H9 (cell line): ENCODE measurements around the gene PAQR9. TPM values are rescaled to one million over a fixed set of nuclear protein-coding genes. Genes with fewer than 3 reads are reported as not detected.

Experiments
- DNase-seq: peaks from one replicate; pipeline ENCODE4 v3.0.0-alpha.2; 2017
- H2AFZ ChIP-seq: one replicate; pipeline ENCODE4 v1.6.1; 2013; ENCODE audit warnings: mild to moderate bottlenecking, low read length, control low read depth, moderate library complexity
- H2AK5ac ChIP-seq: 2 replicates; pipeline ENCODE4 v1.6.1; 2013; ENCODE audit warnings: low read length, control low read depth, mixed read lengths; ENCODE audit not compliant: insufficient read length
- H2BK120ac ChIP-seq: one replicate; pipeline ENCODE4 v1.6.1; 2013; ENCODE audit warnings: low read depth, mild to moderate bottlenecking, low read length, control low read depth, inconsistent platforms; ENCODE audit not compliant: poor library complexity, severe bottlenecking
- H2BK12ac ChIP-seq: 2 replicates; pipeline ENCODE4 v1.6.1; 2013; ENCODE audit warnings: low read length, control low read depth, mixed read lengths, low read depth; ENCODE audit not compliant: insufficient read length
- H2BK15ac ChIP-seq: 2 replicates; pipeline ENCODE4 v1.6.1; 2013; ENCODE audit warnings: low read depth, low read length, control low read depth
- H2BK20ac ChIP-seq: one replicate; pipeline ENCODE4 v1.6.1; 2013; ENCODE audit warnings: low read depth, mild to moderate bottlenecking, low read length, control low read depth, inconsistent platforms; ENCODE audit not compliant: poor library complexity, severe bottlenecking
- H2BK5ac ChIP-seq: 2 replicates; pipeline ENCODE4 v1.6.1; 2013; ENCODE audit warnings: low read length, control low read depth, mixed read lengths; ENCODE audit not compliant: insufficient read length
- H3K14ac ChIP-seq: 2 replicates; pipeline ENCODE4 v1.6.1; 2013; ENCODE audit warnings: low read length, control low read depth; ENCODE audit not compliant: insufficient read depth
- H3K18ac ChIP-seq: 2 replicates; pipeline ENCODE4 v1.6.1; 2013; ENCODE audit warnings: low read depth, mild to moderate bottlenecking, mixed read lengths, low read length, control low read depth; ENCODE audit not compliant: insufficient read length
- H3K23ac ChIP-seq: 2 replicates; pipeline ENCODE4 v1.6.1; 2013; ENCODE audit warnings: low read length, control low read depth, mixed read lengths, low read depth; ENCODE audit not compliant: insufficient read length
- H3K23me2 ChIP-seq: 2 replicates; pipeline ENCODE4 v1.6.1; 2013; ENCODE audit warnings: low read depth, mild to moderate bottlenecking, mixed read lengths, low read length, control low read depth; ENCODE audit not compliant: insufficient read length, poor library complexity, severe bottlenecking
- H3K27ac ChIP-seq: 2 replicates; pipeline ENCODE4 v1.5.1; 2013; ENCODE audit warnings: low read length, control low read depth, mixed read lengths, low read depth; ENCODE audit not compliant: insufficient read length
- H3K27me3 ChIP-seq: 2 replicates; pipeline ENCODE4 v1.6.1; 2013; ENCODE audit warnings: low read length, control low read depth, inconsistent platforms; ENCODE audit not compliant: insufficient read depth
- H3K4ac ChIP-seq: 2 replicates; pipeline ENCODE4 v1.6.1; 2013; ENCODE audit warnings: low read depth, mild to moderate bottlenecking, control low read depth, inconsistent platforms, low read length, moderate library complexity
- H3K4me1 ChIP-seq: 2 replicates; pipeline ENCODE4 v1.6.1; 2013; ENCODE audit warnings: low read length, control low read depth, inconsistent platforms; ENCODE audit not compliant: insufficient read depth
- H3K4me2 ChIP-seq: 2 replicates; pipeline ENCODE4 v1.6.1; 2013; ENCODE audit warnings: low read length, control low read depth, mixed read lengths; ENCODE audit not compliant: insufficient read length, insufficient read depth
- H3K56ac ChIP-seq: 2 replicates; pipeline ENCODE4 v1.6.1; 2013; ENCODE audit warnings: low read depth, mild to moderate bottlenecking, mixed read lengths, low read length, control low read depth; ENCODE audit not compliant: insufficient read length
- H3K79me1 ChIP-seq: 2 replicates; pipeline ENCODE4 v1.6.1; 2013; ENCODE audit warnings: low read depth, mild to moderate bottlenecking, moderate library complexity, low read length, control low read depth, inconsistent platforms; ENCODE audit not compliant: insufficient read depth, poor library complexity, severe bottlenecking
- H3K79me2 ChIP-seq: 2 replicates; pipeline ENCODE4 v1.6.1; 2013; ENCODE audit warnings: low read length, control low read depth, inconsistent platforms; ENCODE audit not compliant: insufficient read depth
- H3K9ac ChIP-seq: 2 replicates; pipeline ENCODE4 v1.6.1; 2013; ENCODE audit warnings: low read length, control low read depth, mixed read lengths; ENCODE audit not compliant: insufficient read length; ENCODE audit errors: extremely low read depth
- H3K9me3 ChIP-seq: one replicate; pipeline ENCODE4 v1.6.1; 2013; ENCODE audit warnings: low read depth, low read length, inconsistent platforms; ENCODE audit not compliant: control insufficient read depth
- H3T11ph ChIP-seq: one replicate; pipeline ENCODE4 v1.6.1; 2013; ENCODE audit warnings: mild to moderate bottlenecking, low read length, control low read depth, inconsistent platforms
- H4K20me1 ChIP-seq: one replicate; pipeline ENCODE4 v1.6.1; 2013; ENCODE audit not compliant: control insufficient read depth, insufficient read length, insufficient read depth
- H4K5ac ChIP-seq: 2 replicates; pipeline ENCODE4 v1.6.1; 2013; ENCODE audit warnings: low read depth, mild to moderate bottlenecking, mixed read lengths, low read length, control low read depth; ENCODE audit not compliant: insufficient read length
- H4K8ac ChIP-seq: replicated peaks from 2 replicates; pipeline ENCODE4 v1.6.1; 2013; ENCODE audit warnings: low read length, control low read depth, mixed read lengths, low read depth; ENCODE audit not compliant: insufficient read length
- H4K91ac ChIP-seq: 2 replicates; pipeline ENCODE4 v1.6.1; 2013; ENCODE audit warnings: low read depth, mild to moderate bottlenecking, moderate library complexity, mixed read lengths, low read length, control low read depth; ENCODE audit not compliant: insufficient read length
- H3K27ac Mint-ChIP-seq, 3 experiments: 2 replicates in 2 of 3; 3 replicates in 1 of 3; pipeline ENCODE4 v1.8.0; 2020 to 2021; ENCODE audit warnings: mixed read lengths in 3 of 3, mild to moderate bottlenecking in 1 of 3, moderate library complexity in 1 of 3
- H3K27me3 Mint-ChIP-seq: 2 replicates; pipeline ENCODE4 v1.8.0; 2021; ENCODE audit warnings: low read depth, mild to moderate bottlenecking, moderate library complexity, mixed read lengths
- H3K36me3 Mint-ChIP-seq, 3 experiments: 2 replicates in 2 of 3; 3 replicates in 1 of 3; pipeline ENCODE4 v1.8.0; 2020 to 2021; ENCODE audit warnings: low read depth in 3 of 3, mixed read lengths in 3 of 3; ENCODE audit not compliant: insufficient read depth in 1 of 3
- H3K4me1 Mint-ChIP-seq, 2 experiments: 2 replicates each; pipeline ENCODE4 v1.8.0; 2020; ENCODE audit warnings: mixed read lengths in 2 of 2
- H3K4me3 Mint-ChIP-seq, 2 experiments: 2 replicates in 1 of 2; 3 replicates in 1 of 2; pipeline ENCODE4 v1.8.0; 2020 to 2021; ENCODE audit warnings: mild to moderate bottlenecking in 2 of 2, mixed read lengths in 2 of 2, moderate library complexity in 1 of 2
- H3K9me3 Mint-ChIP-seq, 2 experiments: 2 replicates in 1 of 2; 3 replicates in 1 of 2; pipeline ENCODE4 v1.8.0; 2020; ENCODE audit warnings: mild to moderate bottlenecking in 2 of 2, mixed read lengths in 2 of 2, moderate library complexity in 1 of 2
- WGBS: extraction: QIAGEN DNeasy Blood & Tissue Kit; methylation state at CpG from one replicate; pipeline ENCODE4 v1.1.7; 2013; ENCODE audit warnings: missing lambda C conversion rate, low lambda C conversion rate, mixed read lengths; ENCODE audit not compliant: insufficient read length; ENCODE audit errors: extremely low coverage; 5-methylcytosine and 5-hydroxymethylcytosine counted together
- total RNA-seq: library from RNA; stranded (reverse); gene quantifications from 2 replicates; pipeline ENCODE4 v1.2.1, GENCODE V29; 2021
- TF ChIP-seq, protein P1 (sequence below): fragments of 200-600 bp; sonication (generic); conservative IDR thresholded peaks from 3 replicates; pipeline ENCODE4 v1.8.0; 2021; ENCODE audit warnings: antibody characterized with exemption, mild to moderate bottlenecking

Gene PAQR9
- total RNA-seq, 1 experiment from 2014 or later = 2.3 TPM

DNA sequence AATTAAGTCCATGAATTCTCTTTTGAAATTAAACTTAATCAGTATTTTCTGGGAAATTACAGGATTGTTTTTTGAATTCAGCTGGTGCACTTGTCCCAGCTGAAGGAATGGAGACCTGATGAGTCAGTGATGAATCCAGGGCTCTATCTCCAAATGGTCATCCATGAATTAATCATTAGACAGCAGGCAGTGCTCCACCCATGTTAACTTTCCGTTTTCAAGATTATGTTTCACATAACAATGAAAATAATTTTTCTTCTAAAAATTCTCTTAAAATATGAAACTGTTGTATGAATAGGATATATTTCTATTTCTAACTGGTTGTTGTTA, 13.9 kb upstream of the PAQR9 start:
- no peak overlapping the region for H3K4me2 ChIP-seq
- no peaks in the 10 kb centered on the region for H3K27me3 ChIP-seq
- no peak overlapping the region for H3K27ac ChIP-seq
- no peak overlapping the region for H4K8ac ChIP-seq
- no peak overlapping the region for H2BK120ac ChIP-seq
- no peak overlapping the region for H2BK20ac ChIP-seq
- no peak overlapping the region for H3K4ac ChIP-seq
- no peak overlapping the region for H4K5ac ChIP-seq
- H4K91ac ChIP-seq = no peak overlapping the region
- H2BK15ac ChIP-seq = no peak overlapping the region
- H2AK5ac ChIP-seq = no peak overlapping the region
- H3K23me2 ChIP-seq = no peaks in the 10 kb centered on the region
- Mint-ChIP-seq H3K27me3 (no peaks in the 10 kb centered on the region), H3K4me3 (no peak overlapping the region), H3K9me3 (no peaks in the 10 kb centered on the region; a peak in 1 of 5 replicates), H3K27ac (no peak overlapping the region), H3K36me3 (no peaks in the 10 kb centered on the region), H3K4me1 (peaks cover 2 to 16% of the 10 kb centered on the region in 2 experiments)
- H2BK12ac ChIP-seq = no peak overlapping the region
- H3K14ac ChIP-seq = no peak overlapping the region
- H3K18ac ChIP-seq = no peak overlapping the region
- no peak overlapping the region for H3K56ac ChIP-seq
- no peak overlapping the region for H2AFZ ChIP-seq
- no peak overlapping the region for H3T11ph ChIP-seq
- WGBS = no CpG with 5 or more reads among the region's 1 CpG
- no peak overlapping the region for H3K9ac ChIP-seq
- H3K9me3 ChIP-seq = no peaks in the 10 kb centered on the region
- no peak for DNase-seq
- H3K23ac ChIP-seq = no peak overlapping the region
- TF ChIP-seq, protein P1, sequence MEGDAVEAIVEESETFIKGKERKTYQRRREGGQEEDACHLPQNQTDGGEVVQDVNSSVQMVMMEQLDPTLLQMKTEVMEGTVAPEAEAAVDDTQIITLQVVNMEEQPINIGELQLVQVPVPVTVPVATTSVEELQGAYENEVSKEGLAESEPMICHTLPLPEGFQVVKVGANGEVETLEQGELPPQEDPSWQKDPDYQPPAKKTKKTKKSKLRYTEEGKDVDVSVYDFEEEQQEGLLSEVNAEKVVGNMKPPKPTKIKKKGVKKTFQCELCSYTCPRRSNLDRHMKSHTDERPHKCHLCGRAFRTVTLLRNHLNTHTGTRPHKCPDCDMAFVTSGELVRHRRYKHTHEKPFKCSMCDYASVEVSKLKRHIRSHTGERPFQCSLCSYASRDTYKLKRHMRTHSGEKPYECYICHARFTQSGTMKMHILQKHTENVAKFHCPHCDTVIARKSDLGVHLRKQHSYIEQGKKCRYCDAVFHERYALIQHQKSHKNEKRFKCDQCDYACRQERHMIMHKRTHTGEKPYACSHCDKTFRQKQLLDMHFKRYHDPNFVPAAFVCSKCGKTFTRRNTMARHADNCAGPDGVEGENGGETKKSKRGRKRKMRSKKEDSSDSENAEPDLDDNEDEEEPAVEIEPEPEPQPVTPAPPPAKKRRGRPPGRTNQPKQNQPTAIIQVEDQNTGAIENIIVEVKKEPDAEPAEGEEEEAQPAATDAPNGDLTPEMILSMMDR = no peak
- H2BK5ac ChIP-seq = no peak overlapping the region
- no peaks in the 10 kb centered on the region for H3K4me1 ChIP-seq
- H3K79me1 ChIP-seq = no peaks in the 10 kb centered on the region
- no peaks in the 10 kb centered on the region for H3K79me2 ChIP-seq
- no peaks in the 10 kb centered on the region for H4K20me1 ChIP-seq
